ENCODE data around the gene GPER1. TPM values are rescaled to one million over a fixed set of nuclear protein-coding genes. Genes with fewer than 3 reads are reported as not detected.

The GPER1 gene
- total RNA-seq, 1 donor from 2014 or later: 11.1 TPM

DNA sequence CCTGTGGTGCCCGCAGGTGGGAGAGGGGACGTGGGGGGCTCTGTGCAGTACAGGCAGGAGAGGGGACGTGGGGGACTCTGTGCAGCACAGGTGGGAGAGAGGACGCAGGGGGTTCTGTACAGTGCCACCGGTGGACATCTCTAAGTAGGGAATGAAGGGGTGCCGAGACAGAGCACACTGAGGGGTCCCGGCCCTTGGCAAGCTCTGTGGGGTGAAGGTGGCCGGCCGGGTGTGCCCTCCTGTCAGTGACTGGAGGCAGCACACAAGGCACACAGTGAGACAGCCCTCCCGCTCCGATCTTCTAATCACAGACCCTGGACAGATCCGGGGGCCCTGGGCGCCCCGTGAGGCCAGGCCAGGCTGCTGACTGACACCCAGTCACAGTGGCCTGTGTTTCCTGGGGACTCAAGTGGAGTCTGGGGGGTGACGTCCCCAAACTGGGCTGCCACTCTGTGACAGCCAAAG, 32.4 kb upstream of the GPER1 start:
- no peaks in the 10 kb centered on the region for H3K9me3 ChIP-seq
- peak overlapping the region; percentile 83 for H3K27ac ChIP-seq
- peak overlapping the region; percentile 51 for H3K4me3 ChIP-seq
- peaks cover 5% of the 10 kb centered on the region for H3K36me3 ChIP-seq
- intact Hi-C loops (cut with DNase I): no loop called here
- TF ChIP-seq, protein P1, sequence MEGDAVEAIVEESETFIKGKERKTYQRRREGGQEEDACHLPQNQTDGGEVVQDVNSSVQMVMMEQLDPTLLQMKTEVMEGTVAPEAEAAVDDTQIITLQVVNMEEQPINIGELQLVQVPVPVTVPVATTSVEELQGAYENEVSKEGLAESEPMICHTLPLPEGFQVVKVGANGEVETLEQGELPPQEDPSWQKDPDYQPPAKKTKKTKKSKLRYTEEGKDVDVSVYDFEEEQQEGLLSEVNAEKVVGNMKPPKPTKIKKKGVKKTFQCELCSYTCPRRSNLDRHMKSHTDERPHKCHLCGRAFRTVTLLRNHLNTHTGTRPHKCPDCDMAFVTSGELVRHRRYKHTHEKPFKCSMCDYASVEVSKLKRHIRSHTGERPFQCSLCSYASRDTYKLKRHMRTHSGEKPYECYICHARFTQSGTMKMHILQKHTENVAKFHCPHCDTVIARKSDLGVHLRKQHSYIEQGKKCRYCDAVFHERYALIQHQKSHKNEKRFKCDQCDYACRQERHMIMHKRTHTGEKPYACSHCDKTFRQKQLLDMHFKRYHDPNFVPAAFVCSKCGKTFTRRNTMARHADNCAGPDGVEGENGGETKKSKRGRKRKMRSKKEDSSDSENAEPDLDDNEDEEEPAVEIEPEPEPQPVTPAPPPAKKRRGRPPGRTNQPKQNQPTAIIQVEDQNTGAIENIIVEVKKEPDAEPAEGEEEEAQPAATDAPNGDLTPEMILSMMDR (IDR thresholded peaks at IDR 0.05): no peak
- ATAC-seq (no peak), DNase-seq (no peak)
- H3K27me3 ChIP-seq: no peaks in the 10 kb centered on the region
- peaks cover 56% of the 10 kb centered on the region for H3K4me1 ChIP-seq

DNA sequence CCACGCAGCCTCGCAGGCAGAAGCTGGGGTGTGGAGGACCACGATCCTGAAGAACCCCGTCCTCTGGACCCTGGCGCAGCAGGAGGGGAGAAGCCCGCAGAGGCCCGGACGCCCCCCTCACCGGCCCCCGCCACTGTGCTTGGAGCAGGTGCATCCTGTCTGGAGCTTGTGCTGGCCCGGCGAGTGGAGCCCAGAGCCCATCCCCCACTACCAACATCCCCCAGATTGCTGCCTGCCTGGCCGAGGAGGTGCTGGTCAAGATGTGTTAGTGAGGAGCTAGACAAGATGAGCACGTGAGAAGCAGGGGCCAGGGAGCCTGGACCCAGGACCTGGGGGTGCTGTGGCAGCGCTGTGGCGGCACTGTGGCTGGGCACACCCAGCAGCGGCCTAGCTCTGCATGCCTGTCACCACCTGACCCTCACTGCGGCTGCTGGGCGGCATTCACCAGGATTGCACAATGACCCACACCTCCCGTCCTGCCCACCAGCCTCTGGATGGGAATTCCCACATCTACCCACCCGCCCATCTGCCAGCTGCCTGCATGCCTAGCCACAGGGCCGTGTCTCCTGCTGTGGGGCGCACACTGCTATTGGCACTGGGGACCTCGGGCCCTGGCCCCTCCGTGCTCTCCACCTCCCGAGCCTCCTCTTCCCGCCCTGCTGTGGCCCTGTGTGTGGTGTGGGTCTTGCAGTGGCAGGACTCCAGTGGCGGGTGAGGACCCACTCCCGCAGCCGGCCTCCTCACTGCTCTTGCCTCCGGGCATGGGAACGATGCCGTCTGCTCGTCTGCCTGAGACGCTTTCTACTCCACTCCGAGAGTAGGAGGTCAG, 31.7 kb upstream of the GPER1 start:
- intact Hi-C loops (cut with DNase I): no loop called here
- no peaks in the 10 kb centered on the region for H3K27me3 ChIP-seq
- peak; percentile 87 for DNase-seq
- TF ChIP-seq, protein P1 (IDR thresholded peaks at IDR 0.05): no peak
- peak overlapping the region; percentile 51 for H3K4me3 ChIP-seq
- H3K27ac ChIP-seq: peak overlapping the region; percentile 83
- H3K4me1 ChIP-seq: peaks cover 62% of the 10 kb centered on the region
- H3K9me3 ChIP-seq: no peaks in the 10 kb centered on the region
- H3K36me3 ChIP-seq: peaks cover 5% of the 10 kb centered on the region
- ATAC-seq: peak; percentile 59

DNA sequence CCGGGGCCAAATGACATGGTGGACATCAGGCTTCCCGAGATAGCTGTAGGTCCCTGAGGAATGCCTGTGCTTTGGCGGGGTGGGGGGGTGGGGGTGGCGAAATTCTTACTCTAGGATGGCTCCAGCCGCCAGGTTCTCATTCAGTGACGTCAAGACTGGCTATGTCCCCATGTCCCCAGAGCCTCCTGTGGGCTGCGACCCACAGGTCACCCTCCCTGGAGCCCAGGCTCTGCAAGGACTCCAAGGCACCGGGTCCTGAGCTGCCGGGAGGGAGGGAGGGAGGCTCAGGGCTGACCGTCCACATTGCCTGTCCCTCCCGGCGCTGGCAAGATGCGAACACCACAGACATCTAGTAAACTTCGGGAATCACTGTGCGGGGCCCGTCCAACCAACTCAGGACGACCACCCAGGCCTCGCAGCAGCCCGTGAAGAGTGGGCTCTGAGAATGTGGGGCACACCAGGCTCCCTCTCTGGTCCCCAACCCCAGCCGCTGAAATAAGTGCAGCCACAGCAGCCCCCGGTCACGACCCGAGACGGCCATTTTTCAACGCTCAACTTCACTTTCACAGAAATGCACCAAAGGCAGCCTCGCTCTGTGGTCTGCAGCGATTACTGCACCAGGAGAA, 31.0 kb upstream of the GPER1 start:
- peak overlapping the region; percentile 51 for H3K4me3 ChIP-seq
- H3K36me3 ChIP-seq: peaks cover 5% of the 10 kb centered on the region
- DNase-seq: no peak
- no peak overlapping the region for H3K27ac ChIP-seq
- no peaks in the 10 kb centered on the region for H3K9me3 ChIP-seq
- intact Hi-C loops (cut with DNase I): no loop called here
- no peaks in the 10 kb centered on the region for H3K27me3 ChIP-seq
- H3K4me1 ChIP-seq: peaks cover 56% of the 10 kb centered on the region
- TF ChIP-seq, protein P1 (IDR thresholded peaks at IDR 0.05): no peak
- no peak for ATAC-seq

DNA sequence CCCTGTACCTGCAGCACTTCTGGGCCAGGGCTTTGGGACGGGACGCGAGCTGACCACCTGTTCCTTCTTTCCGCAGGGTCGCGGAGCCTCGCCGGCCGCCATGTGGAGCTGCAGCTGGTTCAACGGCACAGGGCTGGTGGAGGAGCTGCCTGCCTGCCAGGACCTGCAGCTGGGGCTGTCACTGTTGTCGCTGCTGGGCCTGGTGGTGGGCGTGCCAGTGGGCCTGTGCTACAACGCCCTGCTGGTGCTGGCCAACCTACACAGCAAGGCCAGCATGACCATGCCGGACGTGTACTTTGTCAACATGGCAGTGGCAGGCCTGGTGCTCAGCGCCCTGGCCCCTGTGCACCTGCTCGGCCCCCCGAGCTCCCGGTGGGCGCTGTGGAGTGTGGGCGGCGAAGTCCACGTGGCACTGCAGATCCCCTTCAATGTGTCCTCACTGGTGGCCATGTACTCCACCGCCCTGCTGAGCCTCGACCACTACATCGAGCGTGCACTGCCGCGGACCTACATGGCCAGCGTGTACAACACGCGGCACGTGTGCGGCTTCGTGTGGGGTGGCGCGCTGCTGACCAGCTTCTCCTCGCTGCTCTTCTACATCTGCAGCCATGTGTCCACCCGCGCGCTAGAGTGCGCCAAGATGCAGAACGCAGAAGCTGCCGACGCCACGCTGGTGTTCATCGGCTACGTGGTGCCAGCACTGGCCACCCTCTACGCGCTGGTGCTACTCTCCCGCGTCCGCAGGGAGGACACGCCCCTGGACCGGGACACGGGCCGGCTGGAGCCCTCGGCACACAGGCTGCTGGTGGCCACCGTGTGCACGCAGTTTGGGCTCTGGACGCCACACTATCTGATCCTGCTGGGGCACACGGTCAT, 30.3 kb upstream of the GPER1 start:
- Histone ChIP-seq H3K4me3 (no peak overlapping the region), H3K4me1 (peaks cover 49% of the 10 kb centered on the region), H3K36me3 (peaks cover 5% of the 10 kb centered on the region), H3K9me3 (no peaks in the 10 kb centered on the region), H3K27ac (no peak overlapping the region), H3K27me3 (no peaks in the 10 kb centered on the region)
- DNase-seq (no peak), ATAC-seq (no peak)
- TF ChIP-seq, protein P1 (IDR thresholded peaks at IDR 0.05): no peak
- intact Hi-C loops (cut with DNase I): no loop called here

DNA sequence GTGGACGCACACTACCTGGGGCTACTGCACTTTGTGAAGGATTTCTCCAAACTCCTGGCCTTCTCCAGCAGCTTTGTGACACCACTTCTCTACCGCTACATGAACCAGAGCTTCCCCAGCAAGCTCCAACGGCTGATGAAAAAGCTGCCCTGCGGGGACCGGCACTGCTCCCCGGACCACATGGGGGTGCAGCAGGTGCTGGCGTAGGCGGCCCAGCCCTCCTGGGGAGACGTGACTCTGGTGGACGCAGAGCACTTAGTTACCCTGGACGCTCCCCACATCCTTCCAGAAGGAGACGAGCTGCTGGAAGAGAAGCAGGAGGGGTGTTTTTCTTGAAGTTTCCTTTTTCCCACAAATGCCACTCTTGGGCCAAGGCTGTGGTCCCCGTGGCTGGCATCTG, 29.6 kb upstream of the GPER1 start:
- no peaks in the 10 kb centered on the region for H3K27me3 ChIP-seq
- no peak for DNase-seq
- H3K36me3 ChIP-seq: peaks cover 5% of the 10 kb centered on the region
- H3K4me1 ChIP-seq: peaks cover 42% of the 10 kb centered on the region
- TF ChIP-seq, protein P1 (IDR thresholded peaks at IDR 0.05): no peak
- H3K27ac ChIP-seq: no peak overlapping the region
- no peaks in the 10 kb centered on the region for H3K9me3 ChIP-seq
- intact Hi-C loops (cut with DNase I): no loop called here
- no peak overlapping the region for H3K4me3 ChIP-seq
- ATAC-seq: no peak

Data from upper lobe of right lung (tissue), 1 donor.